ENCODE measurements around the gene MN1. TPM values are rescaled to one million over a fixed set of nuclear protein-coding genes. Genes with fewer than 3 reads are reported as not detected.

Gene MN1
- polyA plus RNA-seq, 2 of the 4 experiments (the other 2 are of a cell fraction) = 0.59 to 2.4 TPM

DNA sequence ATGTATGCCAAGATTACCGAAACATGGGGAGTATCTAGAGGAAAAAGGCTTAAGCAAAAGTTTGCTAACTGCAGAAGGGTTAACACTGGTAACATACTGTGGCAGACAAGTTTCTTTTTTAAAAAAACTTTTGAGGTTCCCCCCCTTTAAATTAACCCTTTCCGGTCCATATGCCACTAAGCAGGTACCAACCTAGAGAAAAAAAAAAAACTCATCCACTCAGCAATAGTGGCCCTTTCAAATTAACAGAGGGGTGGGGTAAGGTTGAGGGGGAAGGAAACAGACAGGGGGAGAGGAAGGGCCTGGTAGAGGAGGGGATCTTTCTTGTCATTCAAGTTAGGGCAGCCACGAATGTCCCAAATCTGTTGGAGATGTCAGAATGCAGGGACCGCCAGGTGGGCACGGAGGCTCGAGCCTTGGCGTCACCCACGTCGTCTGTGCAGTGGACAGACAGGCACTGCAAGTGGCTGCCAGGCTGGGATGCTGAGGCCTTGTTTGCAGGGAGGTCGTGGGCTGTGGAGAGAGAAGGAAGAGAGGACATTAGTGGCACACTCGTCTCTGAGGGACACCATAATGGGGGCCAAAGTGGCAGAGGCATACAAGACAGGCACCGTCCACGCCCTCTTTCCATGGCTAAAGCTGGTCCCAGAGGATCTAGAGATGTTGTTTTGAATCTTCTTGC, 50.8 kb downstream of the MN1 start:
- H3K4me3 ChIP-seq = no peak overlapping the region
- ATAC-seq = no peak
- H3K27ac ChIP-seq = no peak overlapping the region
- H3K4me1 ChIP-seq = peaks cover 18% of the 10 kb centered on the region; the same call in 2 of the 3 replicates
- no peak for FAIRE-seq
- POLR2A ChIA-PET = no interaction called here
- WGBS (ENCODE audit: missing lambda C conversion rate) = 83% methylated on average over 11 of the region's 13 CpGs
- H3K9me3 ChIP-seq = no peaks in the 10 kb centered on the region
- TF ChIP-seq EHMT2 (IDR thresholded peaks at IDR 0.05; ENCODE audit: low read depth) (no peak), RAD21 (conservative IDR thresholded peaks at IDR 0.05 in 1 of 2, IDR thresholded peaks at IDR 0.05 in 1 of 2) (no peak)
- CTCF ChIA-PET = interaction anchor here (1.2 kb wide), 1 partner anchor 11 kb away, joined by 3 read pairs; no protein-coding TSS in a partner anchor
- DNase-seq (ENCODE audit: low read depth in 1 of 2, low spot score in 1 of 2) = no peak
- H3K4me2 ChIP-seq = no peak overlapping the region

DNA sequence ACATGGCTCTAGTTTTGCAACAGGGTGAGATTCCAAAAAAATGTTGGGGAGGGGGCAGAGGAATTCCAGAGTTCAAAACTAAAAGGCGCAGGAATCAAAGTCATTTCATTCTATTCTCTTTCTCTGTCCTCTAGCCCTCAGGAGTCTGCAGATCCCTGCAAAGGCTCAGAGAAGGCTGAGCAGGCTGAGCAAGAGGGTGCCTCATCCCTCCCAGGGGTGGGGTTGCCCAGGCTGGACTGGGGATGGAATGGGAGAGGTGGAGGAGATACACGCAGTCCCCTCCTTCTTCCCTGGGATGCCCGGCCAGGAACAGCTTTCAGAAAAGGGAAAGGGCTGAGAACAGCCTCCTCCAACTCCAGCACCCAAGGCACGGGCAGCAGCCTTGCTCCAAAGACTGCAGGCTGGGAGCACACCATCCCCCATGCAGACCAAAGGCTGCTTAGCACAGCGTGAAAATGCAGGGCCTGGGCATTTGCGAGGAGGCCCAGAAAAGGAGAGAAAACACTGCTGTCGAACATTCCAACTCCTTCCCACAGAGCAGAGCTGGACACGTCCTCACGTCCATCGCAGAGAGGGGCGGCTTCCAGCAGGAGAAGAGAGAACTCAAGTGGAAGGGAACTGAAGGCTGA, 51.8 kb downstream of the MN1 start:
- ChIA-PET CTCF (interaction anchor here (1.2 kb wide), 1 partner anchor 10 kb away, joined by 3 read pairs; no protein-coding TSS in a partner anchor), POLR2A (no interaction called here)
- FAIRE-seq = no peak

DNA sequence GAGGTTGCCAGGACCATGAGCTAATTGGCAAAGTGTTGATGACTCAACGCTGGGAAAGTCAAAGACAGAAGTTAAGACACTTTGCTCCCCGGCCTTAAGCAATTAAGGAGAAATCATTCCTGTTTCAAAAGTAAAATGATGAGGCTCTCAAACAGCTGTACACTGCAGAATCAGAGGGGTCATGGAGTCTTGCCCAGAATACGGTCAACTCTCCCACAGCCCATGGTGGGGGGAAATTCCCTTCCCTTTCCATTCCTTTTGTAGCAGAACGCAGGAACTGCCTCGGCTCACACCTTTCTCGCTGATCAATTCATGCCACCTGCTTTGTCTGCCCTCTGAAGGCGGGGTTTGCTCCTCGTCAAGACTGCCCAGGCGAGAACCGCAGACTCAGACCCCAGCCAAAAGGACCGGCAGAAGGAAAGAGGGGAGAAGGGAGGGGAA, 52.8 kb downstream of the MN1 start:
- 77% methylated on average over 11 of the region's 11 CpGs for WGBS (ENCODE audit: missing lambda C conversion rate)
- ATAC-seq (no peak), FAIRE-seq (no peak), DNase-seq (ENCODE audit: low read depth in 1 of 2, low spot score in 1 of 2) (no peak)
- CTCF ChIA-PET = no interaction called here
- Histone ChIP-seq H3K4me1 (peaks cover 18% of the 10 kb centered on the region; the same call in 2 of the 3 replicates), H3K4me3 (no peak overlapping the region), H3K27ac (no peak overlapping the region), H3K4me2 (no peak overlapping the region), H3K9me3 (no peaks in the 10 kb centered on the region)
- no peak for TF ChIP-seq JUN (IDR thresholded peaks at IDR 0.05)
- no peak for TF ChIP-seq HDAC2 (IDR thresholded peaks at IDR 0.05)
- TF ChIP-seq BCL3 (IDR thresholded peaks at IDR 0.05) = no peak
- no peak for TF ChIP-seq HOXB13 (CRISPR knock-in tag; IDR thresholded peaks at IDR 0.05; ENCODE audit: low read depth)
- no peak for TF ChIP-seq MAX (IDR thresholded peaks at IDR 0.05)
- TF ChIP-seq ZNF302 (CRISPR knock-in tag; IDR thresholded peaks at IDR 0.05) = no peak
- POLR2A ChIA-PET = no interaction called here

More for the DNA sequence above, 51.8 kb downstream of the MN1 start:
- 66% methylated on average over 11 of the region's 11 CpGs for WGBS (ENCODE audit: missing lambda C conversion rate)
- no peak overlapping the region for H3K27ac ChIP-seq
- H3K9me3 ChIP-seq = no peaks in the 10 kb centered on the region
- ATAC-seq (peak in 1 of 2 experiments; percentile 55; a peak in 3 of 6 replicates), DNase-seq (ENCODE audit: low read depth in 1 of 2, low spot score in 1 of 2) (no peak)
- H3K4me2 ChIP-seq = no peak overlapping the region
- H3K4me1 ChIP-seq = peaks cover 18% of the 10 kb centered on the region; the same call in 2 of the 3 replicates
- TF ChIP-seq JUNB (IDR thresholded peaks at IDR 0.05) = no peak
- TF ChIP-seq SREBF2 (IDR thresholded peaks at IDR 0.05) = no peak
- no peak for TF ChIP-seq ESRRA (IDR thresholded peaks at IDR 0.05; ENCODE audit: borderline replicate concordance, low read length)
- no peak for TF ChIP-seq KDM5A (IDR thresholded peaks at IDR 0.05)
- TF ChIP-seq SMC3 (IDR thresholded peaks at IDR 0.05) = no peak
- TF ChIP-seq FOSL2 (IDR thresholded peaks at IDR 0.05) = no peak
- no peak for TF ChIP-seq FOSL2 (CRISPR knock-in tag; IDR thresholded peaks at IDR 0.05)
- no peak for TF ChIP-seq E2F6 (IDR thresholded peaks at IDR 0.05; ENCODE audit: borderline replicate concordance, low read depth)
- H3K4me3 ChIP-seq = no peak overlapping the region

GRCh38 chr22:27748349-27748748, 53.2 kb downstream of the MN1 start:
- H3K4me3 ChIP-seq = no peak overlapping the region
- no peak for FAIRE-seq
- H3K9me3 ChIP-seq = no peaks in the 10 kb centered on the region
- no peak for DNase-seq (ENCODE audit: low read depth in 1 of 2, low spot score in 1 of 2)
- WGBS (ENCODE audit: missing lambda C conversion rate) = 71% methylated on average over 4 of the region's 4 CpGs
- H3K4me1 ChIP-seq = peaks cover 17% of the 10 kb centered on the region; the same call in 2 of the 3 replicates
- ATAC-seq = no peak
- H3K27ac ChIP-seq = no peak overlapping the region
- ChIA-PET POLR2A (no interaction called here), CTCF (no interaction called here)
- no peak overlapping the region for H3K4me2 ChIP-seq
- TF ChIP-seq CHD4 (IDR thresholded peaks at IDR 0.05; ENCODE audit: borderline replicate concordance) = no peak
- no peak for TF ChIP-seq ELK1 (IDR thresholded peaks at IDR 0.05; ENCODE audit: low read depth, low read length)
- TF ChIP-seq POLR2AphosphoS2 (conservative IDR thresholded peaks at IDR 0.05; ENCODE audit: low read length) = no peak
- TF ChIP-seq FOSB (CRISPR knock-in tag; IDR thresholded peaks at IDR 0.05) = no peak
- no peak for TF ChIP-seq MAFK (IDR thresholded peaks at IDR 0.05; ENCODE audit: partially characterized antibody)
- TF ChIP-seq BHLHE40 (IDR thresholded peaks at IDR 0.05; ENCODE audit: low read depth, low read length) = no peak
- TF ChIP-seq CEBPB (IDR thresholded peaks at IDR 0.05) = no peak
- no peak for TF ChIP-seq ZC3H11A (IDR thresholded peaks at IDR 0.05)
- no peak for TF ChIP-seq USF2 (IDR thresholded peaks at IDR 0.05)
- TF ChIP-seq EHMT2 (IDR thresholded peaks at IDR 0.05; ENCODE audit: low read depth) = no peak
- TF ChIP-seq HDAC2 (IDR thresholded peaks at IDR 0.05) = no peak
- TF ChIP-seq, protein P1, sequence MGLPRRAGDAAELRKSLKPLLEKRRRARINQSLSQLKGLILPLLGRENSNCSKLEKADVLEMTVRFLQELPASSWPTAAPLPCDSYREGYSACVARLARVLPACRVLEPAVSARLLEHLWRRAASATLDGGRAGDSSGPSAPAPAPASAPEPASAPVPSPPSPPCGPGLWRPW (IDR thresholded peaks at IDR 0.05) = no peak
- TF ChIP-seq NFE2L2 (conservative IDR thresholded peaks at IDR 0.05; ENCODE audit: low read length) = no peak
- no peak for TF ChIP-seq EHF (CRISPR knock-in tag; IDR thresholded peaks at IDR 0.05)

Measured in A549 (cell line).